Measurements from ENCODE around the gene EPC1. TPM values are rescaled to one million over a fixed set of nuclear protein-coding genes. Genes with fewer than 3 reads are reported as not detected.
A peak's percentile ranks its signal among the peaks of the same experiment; 100 is the strongest.

Gene EPC1
- total and polyA plus RNA-seq, 10 of the 15 experiments (the other 5 are each of a cell fraction or from before 2014, with no cell fraction given), result 6.8 to 59.2 (median 19.4) TPM

DNA sequence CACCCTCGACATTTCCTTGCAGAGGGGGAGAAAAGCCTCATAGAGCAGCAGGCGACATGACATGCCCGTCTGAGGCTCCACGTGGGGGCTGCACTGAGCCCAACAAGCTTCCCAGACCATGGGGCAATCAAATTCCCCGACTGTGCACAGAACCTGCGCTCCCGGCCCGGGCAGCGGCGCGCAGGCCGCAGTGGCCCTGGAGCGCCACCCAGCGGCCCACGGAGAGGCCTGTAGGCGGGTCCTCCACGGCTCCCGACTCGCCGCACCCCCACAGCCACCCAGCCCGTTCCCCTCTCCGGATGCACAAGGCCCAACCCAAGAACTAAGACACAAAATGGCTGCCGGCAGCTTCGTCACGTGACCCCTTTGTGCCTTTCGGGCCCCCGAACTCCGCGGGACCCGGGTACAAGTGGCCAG, 816 bp downstream of the EPC1 start (continued):
- TF ChIP-seq, protein P1, sequence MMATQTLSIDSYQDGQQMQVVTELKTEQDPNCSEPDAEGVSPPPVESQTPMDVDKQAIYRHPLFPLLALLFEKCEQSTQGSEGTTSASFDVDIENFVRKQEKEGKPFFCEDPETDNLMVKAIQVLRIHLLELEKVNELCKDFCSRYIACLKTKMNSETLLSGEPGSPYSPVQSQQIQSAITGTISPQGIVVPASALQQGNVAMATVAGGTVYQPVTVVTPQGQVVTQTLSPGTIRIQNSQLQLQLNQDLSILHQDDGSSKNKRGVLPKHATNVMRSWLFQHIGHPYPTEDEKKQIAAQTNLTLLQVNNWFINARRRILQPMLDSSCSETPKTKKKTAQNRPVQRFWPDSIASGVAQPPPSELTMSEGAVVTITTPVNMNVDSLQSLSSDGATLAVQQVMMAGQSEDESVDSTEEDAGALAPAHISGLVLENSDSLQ (IDR thresholded peaks at IDR 0.05), result peak; percentile 26; the same call in 1 of the 2 replicates
- TF ChIP-seq, protein P2, sequence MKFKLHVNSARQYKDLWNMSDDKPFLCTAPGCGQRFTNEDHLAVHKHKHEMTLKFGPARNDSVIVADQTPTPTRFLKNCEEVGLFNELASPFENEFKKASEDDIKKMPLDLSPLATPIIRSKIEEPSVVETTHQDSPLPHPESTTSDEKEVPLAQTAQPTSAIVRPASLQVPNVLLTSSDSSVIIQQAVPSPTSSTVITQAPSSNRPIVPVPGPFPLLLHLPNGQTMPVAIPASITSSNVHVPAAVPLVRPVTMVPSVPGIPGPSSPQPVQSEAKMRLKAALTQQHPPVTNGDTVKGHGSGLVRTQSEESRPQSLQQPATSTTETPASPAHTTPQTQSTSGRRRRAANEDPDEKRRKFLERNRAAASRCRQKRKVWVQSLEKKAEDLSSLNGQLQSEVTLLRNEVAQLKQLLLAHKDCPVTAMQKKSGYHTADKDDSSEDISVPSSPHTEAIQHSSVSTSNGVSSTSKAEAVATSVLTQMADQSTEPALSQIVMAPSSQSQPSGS (IDR thresholded peaks at IDR 0.05; ENCODE audit: low read length), result no peak
- TF ChIP-seq, protein P3, sequence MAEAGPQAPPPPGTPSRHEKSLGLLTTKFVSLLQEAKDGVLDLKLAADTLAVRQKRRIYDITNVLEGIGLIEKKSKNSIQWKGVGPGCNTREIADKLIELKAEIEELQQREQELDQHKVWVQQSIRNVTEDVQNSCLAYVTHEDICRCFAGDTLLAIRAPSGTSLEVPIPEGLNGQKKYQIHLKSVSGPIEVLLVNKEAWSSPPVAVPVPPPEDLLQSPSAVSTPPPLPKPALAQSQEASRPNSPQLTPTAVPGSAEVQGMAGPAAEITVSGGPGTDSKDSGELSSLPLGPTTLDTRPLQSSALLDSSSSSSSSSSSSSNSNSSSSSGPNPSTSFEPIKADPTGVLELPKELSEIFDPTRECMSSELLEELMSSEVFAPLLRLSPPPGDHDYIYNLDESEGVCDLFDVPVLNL (IDR thresholded peaks at IDR 0.05; ENCODE audit: low read depth, low read length), result no peak
- TF ChIP-seq ATF7 (IDR thresholded peaks at IDR 0.05; ENCODE audit: low read depth) (no peak), CREB1 (IDR thresholded peaks at IDR 0.05; ENCODE audit: low read depth) (peak; percentile 52; the same call in 1 of the 2 replicates), CREM (IDR thresholded peaks at IDR 0.05; ENCODE audit: low read depth) (peak; percentile 32; the same call in 1 of the 2 replicates), ZNF217 (IDR thresholded peaks at IDR 0.05) (no peak), SMC3 (IDR thresholded peaks at IDR 0.05; ENCODE audit: borderline replicate concordance, low read length) (peak; percentile 85), ZZZ3 (IDR thresholded peaks at IDR 0.05; ENCODE audit: control insufficient read depth, insufficient read length, low read depth) (no peak), IRF4 (IDR thresholded peaks at IDR 0.05; ENCODE audit: low read depth, low read length) (peak; percentile 47; the same call in 1 of the 2 replicates), IKZF1 (conservative IDR thresholded peaks at IDR 0.05) (peak; percentile 88), POLR2AphosphoS5 (IDR thresholded peaks at IDR 0.05; ENCODE audit: low read length) (no peak; the same call in 1 of the 2 replicates), WRNIP1 (IDR thresholded peaks at IDR 0.05; ENCODE audit: borderline replicate concordance, low read depth, low read length) (no peak), ZSCAN29 (IDR thresholded peaks at IDR 0.05) (no peak), RCOR1 (conservative IDR thresholded peaks at IDR 0.05; ENCODE audit: low read depth, low read length) (peak; percentile 88; the same call in 1 of the 2 replicates)
- TF ChIP-seq, protein P4, sequence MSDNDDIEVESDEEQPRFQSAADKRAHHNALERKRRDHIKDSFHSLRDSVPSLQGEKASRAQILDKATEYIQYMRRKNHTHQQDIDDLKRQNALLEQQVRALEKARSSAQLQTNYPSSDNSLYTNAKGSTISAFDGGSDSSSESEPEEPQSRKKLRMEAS (IDR thresholded peaks at IDR 0.05; ENCODE audit: low read depth, low read length), result peak; percentile 82; the same call in 1 of the 2 replicates
- TF ChIP-seq, protein P5, sequence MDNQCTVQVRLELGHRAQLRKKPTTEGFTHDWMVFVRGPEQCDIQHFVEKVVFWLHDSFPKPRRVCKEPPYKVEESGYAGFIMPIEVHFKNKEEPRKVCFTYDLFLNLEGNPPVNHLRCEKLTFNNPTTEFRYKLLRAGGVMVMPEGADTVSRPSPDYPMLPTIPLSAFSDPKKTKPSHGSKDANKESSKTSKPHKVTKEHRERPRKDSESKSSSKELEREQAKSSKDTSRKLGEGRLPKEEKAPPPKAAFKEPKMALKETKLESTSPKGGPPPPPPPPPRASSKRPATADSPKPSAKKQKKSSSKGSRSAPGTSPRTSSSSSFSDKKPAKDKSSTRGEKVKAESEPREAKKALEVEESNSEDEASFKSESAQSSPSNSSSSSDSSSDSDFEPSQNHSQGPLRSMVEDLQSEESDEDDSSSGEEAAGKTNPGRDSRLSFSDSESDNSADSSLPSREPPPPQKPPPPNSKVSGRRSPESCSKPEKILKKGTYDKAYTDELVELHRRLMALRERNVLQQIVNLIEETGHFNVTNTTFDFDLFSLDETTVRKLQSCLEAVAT (IDR thresholded peaks at IDR 0.05), result no peak
- TF ChIP-seq, protein P6, sequence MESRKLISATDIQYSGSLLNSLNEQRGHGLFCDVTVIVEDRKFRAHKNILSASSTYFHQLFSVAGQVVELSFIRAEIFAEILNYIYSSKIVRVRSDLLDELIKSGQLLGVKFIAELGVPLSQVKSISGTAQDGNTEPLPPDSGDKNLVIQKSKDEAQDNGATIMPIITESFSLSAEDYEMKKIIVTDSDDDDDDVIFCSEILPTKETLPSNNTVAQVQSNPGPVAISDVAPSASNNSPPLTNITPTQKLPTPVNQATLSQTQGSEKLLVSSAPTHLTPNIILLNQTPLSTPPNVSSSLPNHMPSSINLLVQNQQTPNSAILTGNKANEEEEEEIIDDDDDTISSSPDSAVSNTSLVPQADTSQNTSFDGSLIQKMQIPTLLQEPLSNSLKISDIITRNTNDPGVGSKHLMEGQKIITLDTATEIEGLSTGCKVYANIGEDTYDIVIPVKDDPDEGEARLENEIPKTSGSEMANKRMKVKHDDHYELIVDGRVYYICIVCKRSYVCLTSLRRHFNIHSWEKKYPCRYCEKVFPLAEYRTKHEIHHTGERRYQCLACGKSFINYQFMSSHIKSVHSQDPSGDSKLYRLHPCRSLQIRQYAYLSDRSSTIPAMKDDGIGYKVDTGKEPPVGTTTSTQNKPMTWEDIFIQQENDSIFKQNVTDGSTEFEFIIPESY (IDR thresholded peaks at IDR 0.05), result no peak
- TF ChIP-seq, protein P7, sequence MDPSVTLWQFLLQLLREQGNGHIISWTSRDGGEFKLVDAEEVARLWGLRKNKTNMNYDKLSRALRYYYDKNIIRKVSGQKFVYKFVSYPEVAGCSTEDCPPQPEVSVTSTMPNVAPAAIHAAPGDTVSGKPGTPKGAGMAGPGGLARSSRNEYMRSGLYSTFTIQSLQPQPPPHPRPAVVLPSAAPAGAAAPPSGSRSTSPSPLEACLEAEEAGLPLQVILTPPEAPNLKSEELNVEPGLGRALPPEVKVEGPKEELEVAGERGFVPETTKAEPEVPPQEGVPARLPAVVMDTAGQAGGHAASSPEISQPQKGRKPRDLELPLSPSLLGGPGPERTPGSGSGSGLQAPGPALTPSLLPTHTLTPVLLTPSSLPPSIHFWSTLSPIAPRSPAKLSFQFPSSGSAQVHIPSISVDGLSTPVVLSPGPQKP (IDR thresholded peaks at IDR 0.05; ENCODE audit: low read depth, low read length), result peak; percentile 37; the same call in 1 of the 2 replicates
- TF ChIP-seq, protein P8, sequence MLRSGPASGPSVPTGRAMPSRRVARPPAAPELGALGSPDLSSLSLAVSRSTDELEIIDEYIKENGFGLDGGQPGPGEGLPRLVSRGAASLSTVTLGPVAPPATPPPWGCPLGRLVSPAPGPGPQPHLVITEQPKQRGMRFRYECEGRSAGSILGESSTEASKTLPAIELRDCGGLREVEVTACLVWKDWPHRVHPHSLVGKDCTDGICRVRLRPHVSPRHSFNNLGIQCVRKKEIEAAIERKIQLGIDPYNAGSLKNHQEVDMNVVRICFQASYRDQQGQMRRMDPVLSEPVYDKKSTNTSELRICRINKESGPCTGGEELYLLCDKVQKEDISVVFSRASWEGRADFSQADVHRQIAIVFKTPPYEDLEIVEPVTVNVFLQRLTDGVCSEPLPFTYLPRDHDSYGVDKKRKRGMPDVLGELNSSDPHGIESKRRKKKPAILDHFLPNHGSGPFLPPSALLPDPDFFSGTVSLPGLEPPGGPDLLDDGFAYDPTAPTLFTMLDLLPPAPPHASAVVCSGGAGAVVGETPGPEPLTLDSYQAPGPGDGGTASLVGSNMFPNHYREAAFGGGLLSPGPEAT (IDR thresholded peaks at IDR 0.05; ENCODE audit: low read depth), result no peak

Measured in GM12878 (cell line).